ENCODE results near the gene NEK11.

Gene NEK11

DNA sequence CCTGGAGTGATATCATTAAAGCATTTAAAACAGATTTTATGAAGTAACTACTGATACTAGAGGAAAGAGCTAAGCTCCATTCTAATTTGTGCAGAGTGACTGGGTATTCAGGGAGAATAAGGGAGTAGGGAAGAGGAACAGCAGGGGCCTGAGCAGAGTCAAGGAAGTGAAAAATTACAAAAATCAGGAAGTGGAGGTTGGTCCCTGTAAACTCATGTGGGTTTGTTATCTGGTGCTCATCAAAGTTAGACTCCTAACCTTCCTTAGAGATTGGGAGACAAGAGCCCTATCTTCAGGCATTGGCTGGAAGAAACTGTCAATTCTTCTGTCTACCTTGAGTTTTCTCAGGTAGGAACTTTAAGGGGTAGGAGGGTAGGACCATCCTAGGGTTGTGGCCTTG lies 82.5 kb downstream of the NEK11 start:
- no peak for TF ChIP-seq CTCF (conservative IDR thresholded peaks at IDR 0.05; ENCODE audit: control insufficient read depth, insufficient read depth, low read depth, low read length)
- H3K4me3 ChIP-seq (ENCODE audit: control insufficient read depth, low read depth, low read length): no peak overlapping the region
- no peak for DNase-seq (ENCODE audit: low read depth)

- DNase-seq (ENCODE audit: low read depth): peak; percentile 9
- no peak overlapping the region for H3K4me3 ChIP-seq (ENCODE audit: control insufficient read depth, low read depth, low read length)
- TF ChIP-seq CTCF (conservative IDR thresholded peaks at IDR 0.05; ENCODE audit: control insufficient read depth, insufficient read depth, low read depth, low read length): no peak
Observed at GRCh38 chr3:131110087-131110486, 83.4 kb downstream of the NEK11 start.

- DNase-seq (ENCODE audit: low read depth): no peak
- no peak for TF ChIP-seq CTCF (conservative IDR thresholded peaks at IDR 0.05; ENCODE audit: control insufficient read depth, insufficient read depth, low read depth, low read length)
- H3K4me3 ChIP-seq (ENCODE audit: control insufficient read depth, low read depth, low read length): no peak overlapping the region
Observed at GRCh38 chr3:131114256-131114655, 87.6 kb downstream of the NEK11 start.

DNA sequence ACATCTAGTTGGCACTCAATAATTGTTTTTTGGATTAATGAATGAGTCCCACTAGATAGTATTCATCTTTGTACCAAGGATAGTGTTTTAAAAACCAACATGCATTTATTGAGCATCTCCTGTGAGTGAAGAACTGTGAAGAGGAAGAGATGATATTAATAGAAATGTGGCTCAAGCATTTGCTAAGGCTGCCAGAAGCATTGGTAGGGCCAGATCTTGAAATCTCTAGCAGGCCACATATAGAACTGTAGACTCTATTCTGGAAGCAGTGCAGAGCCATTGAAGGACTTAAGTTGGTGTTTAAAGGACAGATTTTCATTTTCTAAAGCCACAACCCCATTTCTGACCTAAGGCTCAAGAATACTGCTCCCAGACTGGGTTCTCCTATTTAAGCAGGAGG lies 99.0 kb downstream of the NEK11 start:
- no peak for TF ChIP-seq CTCF (conservative IDR thresholded peaks at IDR 0.05; ENCODE audit: control insufficient read depth, insufficient read depth, low read depth, low read length)
- no peak overlapping the region for H3K4me3 ChIP-seq (ENCODE audit: control insufficient read depth, low read depth, low read length)

GRCh38 chr3:131140891-131141290 lies 114.2 kb downstream of the NEK11 start:
- no peak for DNase-seq (ENCODE audit: low read depth)
- TF ChIP-seq CTCF (conservative IDR thresholded peaks at IDR 0.05; ENCODE audit: control insufficient read depth, insufficient read depth, low read depth, low read length): no peak
- H3K4me3 ChIP-seq (ENCODE audit: control insufficient read depth, low read depth, low read length): no peak overlapping the region

More for the DNA sequence above, 99.0 kb downstream of the NEK11 start:
- DNase-seq (ENCODE audit: low read depth): no peak

GRCh38 chr3:131141770-131142169 lies 115.1 kb downstream of the NEK11 start:
- no peak overlapping the region for H3K4me3 ChIP-seq (ENCODE audit: control insufficient read depth, low read depth, low read length)
- no peak for DNase-seq (ENCODE audit: low read depth)
- TF ChIP-seq CTCF (conservative IDR thresholded peaks at IDR 0.05; ENCODE audit: control insufficient read depth, insufficient read depth, low read depth, low read length): no peak

DNA sequence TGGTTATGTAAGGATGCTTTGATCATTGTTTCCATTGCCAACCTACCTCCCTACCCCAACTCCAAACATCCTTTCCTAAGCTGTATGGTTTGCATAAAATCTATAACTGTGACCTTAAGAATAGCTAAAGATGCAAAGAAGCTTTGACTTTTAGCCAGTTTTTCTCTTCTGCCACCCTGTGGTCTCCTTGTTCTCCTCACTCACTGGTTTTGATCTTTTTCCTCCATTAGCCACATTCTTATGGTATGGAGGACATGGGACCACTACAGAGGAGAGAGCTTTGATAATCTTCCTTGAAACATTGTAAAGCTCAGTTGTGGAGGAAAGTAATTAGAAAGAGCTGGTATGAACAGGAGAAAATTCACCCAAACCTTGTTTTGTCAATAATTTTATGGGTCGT lies 115.9 kb downstream of the NEK11 start:
- H3K4me3 ChIP-seq (ENCODE audit: control insufficient read depth, low read depth, low read length): no peak overlapping the region
- DNase-seq (ENCODE audit: low read depth): peak; percentile 6
- TF ChIP-seq CTCF (conservative IDR thresholded peaks at IDR 0.05; ENCODE audit: control insufficient read depth, insufficient read depth, low read depth, low read length): peak; percentile 10

All from fibroblast of mammary gland (primary cell).